HepG2 (cell line): ENCODE data around the gene IQCK. TPM values are rescaled to one million over a fixed set of nuclear protein-coding genes. Genes with fewer than 3 reads are reported as not detected.
A peak's percentile ranks its signal among the peaks of the same experiment; 100 is the strongest.

Source experiments
- CREM ChIP-seq, 2 experiments: sonication (generic) in 1 of 2; formaldehyde crosslinking in 1 of 2; IDR thresholded peaks; 2 replicates each; pipeline versions ENCODE4 v1.4.0 to v1.6.1; 2016 to 2020; ENCODE audit warnings: antibody characterized with exemption in 1 of 2, mild to moderate bottlenecking in 1 of 2, missing genetic modification reagents in 1 of 2
- KAT7 ChIP-seq: IDR thresholded peaks from 2 replicates; pipeline ENCODE4 v1.6.1; 2018; ENCODE audit warnings: borderline replicate concordance, missing compliant biosample characterization
- MED1 ChIP-seq: sonication (generic); formaldehyde crosslinking; IDR thresholded peaks from 2 replicates; pipeline ENCODE4 v1.4.0; 2020; ENCODE audit warnings: missing genetic modification reagents
- MLLT10 ChIP-seq: sonication (generic); formaldehyde crosslinking; IDR thresholded peaks from 2 replicates; pipeline ENCODE4 v1.4.0; 2020; ENCODE audit warnings: missing genetic modification reagents
- PLRG1 ChIP-seq: fragments of 450-650 bp; conservative IDR thresholded peaks from 2 replicates; pipeline ENCODE4 v1.6.1; 2016
- RARA ChIP-seq: IDR thresholded peaks from 2 replicates; pipeline ENCODE4 v1.6.1; 2016; ENCODE audit warnings: missing genetic modification reagents, missing compliant biosample characterization
- SYNCRIP ChIP-seq: fragments of 200-400 bp; formaldehyde crosslinking; IDR thresholded peaks from 2 replicates; pipeline ENCODE4 v1.6.1; 2018; ENCODE audit warnings: mild to moderate bottlenecking, low read depth, low read length; ENCODE audit not compliant: insufficient read depth
- ZNF263 ChIP-seq: sonication (generic); formaldehyde crosslinking; IDR thresholded peaks from 2 replicates; pipeline ENCODE4 v1.4.0; 2020; ENCODE audit warnings: missing genetic modification reagents
- ZNF44 ChIP-seq: sonication (generic); formaldehyde crosslinking; IDR thresholded peaks from 2 replicates; pipeline ENCODE4 v1.5.1; 2020; ENCODE audit warnings: mild to moderate bottlenecking, missing genetic modification reagents
- ZNF577 ChIP-seq: sonication (generic); formaldehyde crosslinking; IDR thresholded peaks from 2 replicates; pipeline ENCODE4 v1.4.0; 2020; ENCODE audit warnings: mild to moderate bottlenecking, low read depth, missing genetic modification reagents, borderline replicate concordance
- ZNF792 ChIP-seq: IDR thresholded peaks from 2 replicates; pipeline ENCODE4 v1.6.1; 2016
- polyA plus RNA-seq, 8 experiments: library from polyadenylated mRNA; depleted of rRNA in 3 of 8; stranded (reverse) in 7 of 8; unstranded in 1 of 8; fragments of >200 nt; fragmentation: Illumina TruSeq in 4 of 8; extraction: Trizol in 4 of 8; gene quantifications; 2 replicates each; pipeline versions ENCODE4 v1.2.1 to v1.2.3, GENCODE V29; 2011 to 2016; ENCODE audit warnings: low read depth in 4 of 8, missing spikeins in 1 of 8, mixed read lengths in 1 of 8; ENCODE audit not compliant: insufficient read depth in 1 of 8
- total RNA-seq, 5 experiments: library from RNA; depleted of rRNA; stranded (reverse); fragments of >200 nt; fragmentation: Illumina TruSeq; extraction: Trizol; gene quantifications; 2 replicates each; pipeline ENCODE4 v1.2.3, GENCODE V29; 2016; ENCODE audit warnings: low read depth in 1 of 5
- TF ChIP-seq, protein P1 (sequence below): sonication (generic); formaldehyde crosslinking; IDR thresholded peaks from 2 replicates; pipeline ENCODE4 v1.4.0; 2020; ENCODE audit warnings: missing genetic modification reagents
- TF ChIP-seq, protein P2 (sequence below): sonication (generic); formaldehyde crosslinking; IDR thresholded peaks from 2 replicates; pipeline ENCODE4 v1.5.0; 2020; ENCODE audit warnings: mild to moderate bottlenecking, missing genetic modification reagents, borderline replicate concordance
- TF ChIP-seq, protein P3 (sequence below): sonication (generic); formaldehyde crosslinking; IDR thresholded peaks from 2 replicates; pipeline ENCODE4 v1.8.1; 2023; ENCODE audit warnings: mild to moderate bottlenecking, missing genetic modification reagents
- TF ChIP-seq, protein P4 (sequence below): sonication (generic); formaldehyde crosslinking; IDR thresholded peaks from 2 replicates; pipeline ENCODE4 v1.5.0; 2020; ENCODE audit warnings: mild to moderate bottlenecking, missing genetic modification reagents

IQCK gene
- total and polyA plus RNA-seq, 2 of the 13 experiments (the other 11 are each of a cell fraction or from before 2014, with no cell fraction given): 5.1 to 7.3 TPM

DNA sequence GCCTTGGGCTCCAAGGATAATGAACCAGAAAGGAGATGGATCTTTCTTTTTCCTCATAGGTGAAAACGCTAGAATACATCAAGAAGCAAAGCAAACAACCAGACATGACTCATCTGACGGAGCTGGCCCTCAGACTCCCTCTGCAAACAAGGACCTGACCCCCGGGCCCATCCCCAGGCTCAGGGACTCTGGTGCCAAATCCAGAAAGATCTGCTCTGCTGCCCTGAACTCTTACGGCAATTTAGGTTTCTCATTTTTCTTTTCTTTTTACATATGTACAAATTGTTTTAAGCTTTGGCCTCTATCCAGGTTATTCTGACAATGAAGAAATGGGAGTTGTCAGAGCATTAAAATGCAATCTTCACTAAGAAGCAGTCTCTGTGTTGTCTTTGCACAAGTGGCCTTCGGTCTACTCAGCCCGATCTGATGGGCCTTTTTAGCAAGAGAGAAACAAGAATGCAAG lies 17.7 kb upstream of the IQCK start (continued):
- TF ChIP-seq, protein P1, sequence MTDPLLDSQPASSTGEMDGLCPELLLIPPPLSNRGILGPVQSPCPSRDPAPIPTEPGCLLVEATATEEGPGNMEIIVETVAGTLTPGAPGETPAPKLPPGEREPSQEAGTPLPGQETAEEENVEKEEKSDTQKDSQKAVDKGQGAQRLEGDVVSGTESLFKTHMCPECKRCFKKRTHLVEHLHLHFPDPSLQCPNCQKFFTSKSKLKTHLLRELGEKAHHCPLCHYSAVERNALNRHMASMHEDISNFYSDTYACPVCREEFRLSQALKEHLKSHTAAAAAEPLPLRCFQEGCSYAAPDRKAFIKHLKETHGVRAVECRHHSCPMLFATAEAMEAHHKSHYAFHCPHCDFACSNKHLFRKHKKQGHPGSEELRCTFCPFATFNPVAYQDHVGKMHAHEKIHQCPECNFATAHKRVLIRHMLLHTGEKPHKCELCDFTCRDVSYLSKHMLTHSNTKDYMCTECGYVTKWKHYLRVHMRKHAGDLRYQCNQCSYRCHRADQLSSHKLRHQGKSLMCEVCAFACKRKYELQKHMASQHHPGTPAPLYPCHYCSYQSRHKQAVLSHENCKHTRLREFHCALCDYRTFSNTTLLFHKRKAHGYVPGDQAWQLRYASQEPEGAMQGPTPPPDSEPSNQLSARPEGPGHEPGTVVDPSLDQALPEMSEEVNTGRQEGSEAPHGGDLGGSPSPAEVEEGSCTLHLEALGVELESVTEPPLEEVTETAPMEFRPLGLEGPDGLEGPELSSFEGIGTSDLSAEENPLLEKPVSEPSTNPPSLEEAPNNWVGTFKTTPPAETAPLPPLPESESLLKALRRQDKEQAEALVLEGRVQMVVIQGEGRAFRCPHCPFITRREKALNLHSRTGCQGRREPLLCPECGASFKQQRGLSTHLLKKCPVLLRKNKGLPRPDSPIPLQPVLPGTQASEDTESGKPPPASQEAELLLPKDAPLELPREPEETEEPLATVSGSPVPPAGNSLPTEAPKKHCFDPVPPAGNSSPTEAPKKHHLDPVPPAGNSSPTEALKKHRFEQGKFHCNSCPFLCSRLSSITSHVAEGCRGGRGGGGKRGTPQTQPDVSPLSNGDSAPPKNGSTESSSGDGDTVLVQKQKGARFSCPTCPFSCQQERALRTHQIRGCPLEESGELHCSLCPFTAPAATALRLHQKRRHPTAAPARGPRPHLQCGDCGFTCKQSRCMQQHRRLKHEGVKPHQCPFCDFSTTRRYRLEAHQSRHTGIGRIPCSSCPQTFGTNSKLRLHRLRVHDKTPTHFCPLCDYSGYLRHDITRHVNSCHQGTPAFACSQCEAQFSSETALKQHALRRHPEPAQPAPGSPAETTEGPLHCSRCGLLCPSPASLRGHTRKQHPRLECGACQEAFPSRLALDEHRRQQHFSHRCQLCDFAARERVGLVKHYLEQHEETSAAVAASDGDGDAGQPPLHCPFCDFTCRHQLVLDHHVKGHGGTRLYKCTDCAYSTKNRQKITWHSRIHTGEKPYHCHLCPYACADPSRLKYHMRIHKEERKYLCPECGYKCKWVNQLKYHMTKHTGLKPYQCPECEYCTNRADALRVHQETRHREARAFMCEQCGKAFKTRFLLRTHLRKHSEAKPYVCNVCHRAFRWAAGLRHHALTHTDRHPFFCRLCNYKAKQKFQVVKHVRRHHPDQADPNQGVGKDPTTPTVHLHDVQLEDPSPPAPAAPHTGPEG: no peak
- TF ChIP-seq, protein P2, sequence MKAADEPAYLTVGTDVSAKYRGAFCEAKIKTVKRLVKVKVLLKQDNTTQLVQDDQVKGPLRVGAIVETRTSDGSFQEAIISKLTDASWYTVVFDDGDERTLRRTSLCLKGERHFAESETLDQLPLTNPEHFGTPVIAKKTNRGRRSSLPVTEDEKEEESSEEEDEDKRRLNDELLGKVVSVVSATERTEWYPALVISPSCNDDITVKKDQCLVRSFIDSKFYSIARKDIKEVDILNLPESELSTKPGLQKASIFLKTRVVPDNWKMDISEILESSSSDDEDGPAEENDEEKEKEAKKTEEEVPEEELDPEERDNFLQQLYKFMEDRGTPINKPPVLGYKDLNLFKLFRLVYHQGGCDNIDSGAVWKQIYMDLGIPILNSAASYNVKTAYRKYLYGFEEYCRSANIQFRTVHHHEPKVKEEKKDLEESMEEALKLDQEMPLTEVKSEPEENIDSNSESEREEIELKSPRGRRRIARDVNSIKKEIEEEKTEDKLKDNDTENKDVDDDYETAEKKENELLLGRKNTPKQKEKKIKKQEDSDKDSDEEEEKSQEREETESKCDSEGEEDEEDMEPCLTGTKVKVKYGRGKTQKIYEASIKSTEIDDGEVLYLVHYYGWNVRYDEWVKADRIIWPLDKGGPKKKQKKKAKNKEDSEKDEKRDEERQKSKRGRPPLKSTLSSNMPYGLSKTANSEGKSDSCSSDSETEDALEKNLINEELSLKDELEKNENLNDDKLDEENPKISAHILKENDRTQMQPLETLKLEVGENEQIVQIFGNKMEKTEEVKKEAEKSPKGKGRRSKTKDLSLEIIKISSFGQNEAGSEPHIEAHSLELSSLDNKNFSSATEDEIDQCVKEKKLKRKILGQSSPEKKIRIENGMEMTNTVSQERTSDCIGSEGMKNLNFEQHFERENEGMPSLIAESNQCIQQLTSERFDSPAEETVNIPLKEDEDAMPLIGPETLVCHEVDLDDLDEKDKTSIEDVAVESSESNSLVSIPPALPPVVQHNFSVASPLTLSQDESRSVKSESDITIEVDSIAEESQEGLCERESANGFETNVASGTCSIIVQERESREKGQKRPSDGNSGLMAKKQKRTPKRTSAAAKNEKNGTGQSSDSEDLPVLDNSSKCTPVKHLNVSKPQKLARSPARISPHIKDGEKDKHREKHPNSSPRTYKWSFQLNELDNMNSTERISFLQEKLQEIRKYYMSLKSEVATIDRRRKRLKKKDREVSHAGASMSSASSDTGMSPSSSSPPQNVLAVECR (CRISPR knock-in tag): peak; percentile 21; the same call in 1 of the 2 replicates
- no peak for TF ChIP-seq KAT7 (CRISPR knock-in tag)
- no peak for TF ChIP-seq PLRG1
- no peak for TF ChIP-seq ZNF577 (CRISPR knock-in tag)
- peak; percentile 57 for TF ChIP-seq RARA (CRISPR knock-in tag)
- TF ChIP-seq, protein P3, sequence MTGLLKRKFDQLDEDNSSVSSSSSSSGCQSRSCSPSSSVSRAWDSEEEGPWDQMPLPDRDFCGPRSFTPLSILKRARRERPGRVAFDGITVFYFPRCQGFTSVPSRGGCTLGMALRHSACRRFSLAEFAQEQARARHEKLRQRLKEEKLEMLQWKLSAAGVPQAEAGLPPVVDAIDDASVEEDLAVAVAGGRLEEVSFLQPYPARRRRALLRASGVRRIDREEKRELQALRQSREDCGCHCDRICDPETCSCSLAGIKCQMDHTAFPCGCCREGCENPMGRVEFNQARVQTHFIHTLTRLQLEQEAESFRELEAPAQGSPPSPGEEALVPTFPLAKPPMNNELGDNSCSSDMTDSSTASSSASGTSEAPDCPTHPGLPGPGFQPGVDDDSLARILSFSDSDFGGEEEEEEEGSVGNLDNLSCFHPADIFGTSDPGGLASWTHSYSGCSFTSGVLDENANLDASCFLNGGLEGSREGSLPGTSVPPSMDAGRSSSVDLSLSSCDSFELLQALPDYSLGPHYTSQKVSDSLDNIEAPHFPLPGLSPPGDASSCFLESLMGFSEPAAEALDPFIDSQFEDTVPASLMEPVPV (CRISPR knock-in tag): no peak
- TF ChIP-seq ZNF792: 0 out of 2 replicates have a peak, but pooled peaks have one; percentile 50
- TF ChIP-seq ZNF44 (CRISPR knock-in tag): no peak
- no peak for TF ChIP-seq MLLT10 (CRISPR knock-in tag)
- TF ChIP-seq, protein P4, sequence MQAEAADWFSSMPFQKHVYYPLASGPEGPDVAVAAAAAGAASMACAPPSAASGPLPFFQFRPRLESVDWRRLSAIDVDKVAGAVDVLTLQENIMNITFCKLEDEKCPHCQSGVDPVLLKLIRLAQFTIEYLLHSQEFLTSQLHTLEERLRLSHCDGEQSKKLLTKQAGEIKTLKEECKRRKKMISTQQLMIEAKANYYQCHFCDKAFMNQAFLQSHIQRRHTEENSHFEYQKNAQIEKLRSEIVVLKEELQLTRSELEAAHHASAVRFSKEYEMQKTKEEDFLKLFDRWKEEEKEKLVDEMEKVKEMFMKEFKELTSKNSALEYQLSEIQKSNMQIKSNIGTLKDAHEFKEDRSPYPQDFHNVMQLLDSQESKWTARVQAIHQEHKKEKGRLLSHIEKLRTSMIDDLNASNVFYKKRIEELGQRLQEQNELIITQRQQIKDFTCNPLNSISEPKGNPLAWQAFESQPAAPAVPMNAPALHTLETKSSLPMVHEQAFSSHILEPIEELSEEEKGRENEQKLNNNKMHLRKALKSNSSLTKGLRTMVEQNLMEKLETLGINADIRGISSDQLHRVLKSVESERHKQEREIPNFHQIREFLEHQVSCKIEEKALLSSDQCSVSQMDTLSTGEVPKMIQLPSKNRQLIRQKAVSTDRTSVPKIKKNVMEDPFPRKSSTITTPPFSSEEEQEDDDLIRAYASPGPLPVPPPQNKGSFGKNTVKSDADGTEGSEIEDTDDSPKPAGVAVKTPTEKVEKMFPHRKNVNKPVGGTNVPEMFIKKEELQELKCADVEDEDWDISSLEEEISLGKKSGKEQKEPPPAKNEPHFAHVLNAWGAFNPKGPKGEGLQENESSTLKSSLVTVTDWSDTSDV (CRISPR knock-in tag): no peak
- peak; percentile 48; the same call in 1 of the 2 replicates for TF ChIP-seq ZNF263 (CRISPR knock-in tag)
- peak; percentile 40; the same call in 1 of the 2 replicates for TF ChIP-seq MED1 (CRISPR knock-in tag)
- no peak for TF ChIP-seq SYNCRIP
- peak; percentile 44 for TF ChIP-seq CREM (IDR thresholded peaks at IDR 0.05)
- TF ChIP-seq CREM (CRISPR knock-in tag; IDR thresholded peaks at IDR 0.05): no peak
